ENCODE data around the gene HOXC4.

Gene HOXC4

DNA sequence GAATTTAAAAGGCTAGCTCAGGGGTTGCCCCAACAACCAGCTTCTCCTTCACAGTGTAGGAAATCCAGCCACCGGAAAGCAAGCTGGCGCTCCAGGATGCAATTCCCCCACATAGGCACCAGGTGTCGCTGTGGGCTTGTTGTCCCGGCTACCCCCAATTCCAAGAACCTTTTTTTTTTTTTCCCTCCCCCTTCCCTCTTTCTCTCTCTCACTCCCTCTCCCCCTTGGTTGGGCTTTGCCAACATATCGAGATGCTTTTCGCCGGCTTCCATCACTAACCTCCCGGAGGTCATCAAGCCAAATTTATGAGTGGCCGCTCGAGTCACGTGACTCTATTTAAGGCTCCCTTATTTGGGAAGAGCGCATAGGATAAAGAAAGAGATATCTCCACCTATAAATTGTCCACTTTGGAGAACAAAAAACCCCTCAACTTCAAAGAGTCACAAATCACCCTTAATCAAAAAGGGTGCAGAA lies 21.0 kb upstream of the HOXC4 start, which contains the start of gene HOXC5:
HOXC5 (plus strand) TSS at position 424 of the 474 bp plus-strand sequence. CDS start 73 bp downstream, outside the sequence.
- Histone ChIP-seq H3K9ac (ENCODE audit: low read depth, low read length) (no peak within 1 kb of the TSS), H3K9me3 (ENCODE audit: insufficient read depth, low read depth, low read length) (no peaks in the 10 kb centered on the region), H3K36me3 (ENCODE audit: insufficient read depth, low read length) (no peaks in the 10 kb centered on the region), H3K4me3 (ENCODE audit: low read length) (no peak within 1 kb of the TSS), H3K27ac (ENCODE audit: low read depth, low read length) (no peak within 1 kb of the TSS), H3K4me1 (ENCODE audit: insufficient read depth, low read length) (no peaks in the 10 kb centered on the region), H3K27me3 (ENCODE audit: insufficient read depth, low read length) (peaks cover 100% of the 10 kb centered on the region)
- 7% methylated on average over 12 of the region's 12 CpGs for whole genome bisulfite sequencing

DNA sequence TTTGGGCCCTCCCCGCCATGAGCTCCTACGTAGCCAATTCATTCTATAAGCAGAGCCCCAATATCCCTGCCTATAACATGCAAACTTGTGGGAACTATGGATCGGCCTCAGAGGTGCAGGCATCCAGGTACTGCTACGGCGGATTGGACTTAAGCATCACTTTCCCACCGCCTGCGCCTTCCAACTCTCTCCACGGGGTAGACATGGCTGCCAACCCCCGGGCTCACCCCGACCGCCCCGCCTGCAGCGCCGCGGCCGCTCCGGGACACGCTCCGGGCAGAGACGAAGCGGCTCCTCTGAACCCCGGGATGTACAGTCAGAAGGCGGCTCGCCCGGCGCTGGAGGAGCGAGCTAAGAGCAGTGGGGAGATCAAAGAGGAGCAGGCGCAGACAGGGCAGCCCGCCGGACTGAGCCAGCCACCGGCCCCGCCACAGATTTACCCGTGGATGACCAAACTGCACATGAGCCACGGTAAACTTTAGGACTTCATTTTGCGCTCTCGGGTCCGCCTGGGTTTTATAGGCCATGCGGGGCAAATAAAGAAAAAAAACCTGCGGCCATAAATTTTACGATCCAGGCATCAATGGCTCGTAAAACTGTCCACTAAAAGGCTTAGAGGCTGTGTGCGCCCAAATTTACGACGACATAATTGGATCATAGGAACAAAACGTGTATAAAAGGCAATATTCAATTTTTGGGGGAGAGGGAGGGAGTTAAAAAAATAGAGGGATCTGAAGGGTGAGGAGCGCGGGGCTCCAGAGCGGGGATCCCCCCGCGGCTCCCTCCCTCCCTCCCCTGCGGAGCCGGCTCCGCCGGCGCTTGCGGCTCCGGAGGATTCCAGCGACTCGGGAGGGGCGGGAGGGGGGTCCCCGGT lies 20.3 kb upstream of the HOXC4 start:
- no peak overlapping the region for H3K9ac ChIP-seq (ENCODE audit: low read depth, low read length)

DNA sequence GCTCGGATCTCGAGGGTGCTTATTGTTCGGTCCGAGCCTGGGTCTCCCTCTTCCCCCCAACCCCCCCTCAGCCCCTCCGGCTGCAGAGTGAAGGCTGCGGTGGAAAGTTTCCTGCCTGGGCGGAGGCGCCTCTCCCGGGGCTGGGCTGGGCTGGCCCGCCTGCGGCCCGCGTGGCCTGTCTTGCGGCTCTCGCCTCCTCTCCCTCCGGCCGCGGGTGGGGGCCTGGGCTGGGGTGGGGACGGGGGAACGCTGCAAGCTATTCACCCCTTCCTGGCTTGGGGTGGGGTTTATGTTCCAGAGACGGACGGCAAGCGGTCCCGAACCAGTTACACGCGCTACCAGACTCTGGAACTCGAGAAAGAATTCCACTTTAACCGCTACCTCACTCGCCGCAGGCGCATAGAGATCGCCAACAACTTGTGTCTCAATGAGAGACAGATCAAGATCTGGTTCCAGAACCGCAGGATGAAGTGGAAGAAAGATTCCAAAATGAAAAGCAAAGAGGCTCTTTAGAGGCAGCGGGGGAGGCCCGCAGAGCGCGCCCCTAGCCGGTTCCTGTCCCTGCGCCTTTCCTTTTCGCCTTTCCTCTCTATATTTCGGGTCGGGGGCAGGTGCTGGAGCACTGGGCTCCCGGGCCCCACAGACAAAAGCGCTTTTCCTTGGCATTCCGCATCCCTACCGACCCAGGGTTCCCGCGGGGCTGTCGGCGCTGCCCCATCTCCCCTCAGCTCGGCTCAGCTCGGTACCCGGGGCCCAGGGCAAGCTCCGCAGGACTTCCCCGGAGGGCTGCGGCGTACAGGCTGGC lies 19.5 kb upstream of the HOXC4 start:
- H3K9me3 ChIP-seq (ENCODE audit: insufficient read depth, low read depth, low read length): no peaks in the 10 kb centered on the region
- 3% methylated on average over 56 of the region's 57 CpGs for WGBS
- no peak overlapping the region for H3K9ac ChIP-seq (ENCODE audit: low read depth, low read length)
- H3K27me3 ChIP-seq (ENCODE audit: insufficient read depth, low read length): peaks cover 100% of the 10 kb centered on the region
- H3K4me1 ChIP-seq (ENCODE audit: insufficient read depth, low read length): no peaks in the 10 kb centered on the region
- H3K27ac ChIP-seq (ENCODE audit: low read depth, low read length): no peak overlapping the region
- H3K36me3 ChIP-seq (ENCODE audit: insufficient read depth, low read length): no peaks in the 10 kb centered on the region
- no peak overlapping the region for H3K4me3 ChIP-seq (ENCODE audit: low read length)

More for the DNA sequence above, 20.3 kb upstream of the HOXC4 start:
- Histone ChIP-seq H3K27me3 (ENCODE audit: insufficient read depth, low read length) (peaks cover 100% of the 10 kb centered on the region), H3K9me3 (ENCODE audit: insufficient read depth, low read depth, low read length) (no peaks in the 10 kb centered on the region), H3K4me1 (ENCODE audit: insufficient read depth, low read length) (no peaks in the 10 kb centered on the region), H3K4me3 (ENCODE audit: low read length) (no peak overlapping the region), H3K36me3 (ENCODE audit: insufficient read depth, low read length) (no peaks in the 10 kb centered on the region), H3K27ac (ENCODE audit: low read depth, low read length) (no peak overlapping the region)
- 4% methylated on average over 61 of the region's 61 CpGs for WGBS

DNA sequence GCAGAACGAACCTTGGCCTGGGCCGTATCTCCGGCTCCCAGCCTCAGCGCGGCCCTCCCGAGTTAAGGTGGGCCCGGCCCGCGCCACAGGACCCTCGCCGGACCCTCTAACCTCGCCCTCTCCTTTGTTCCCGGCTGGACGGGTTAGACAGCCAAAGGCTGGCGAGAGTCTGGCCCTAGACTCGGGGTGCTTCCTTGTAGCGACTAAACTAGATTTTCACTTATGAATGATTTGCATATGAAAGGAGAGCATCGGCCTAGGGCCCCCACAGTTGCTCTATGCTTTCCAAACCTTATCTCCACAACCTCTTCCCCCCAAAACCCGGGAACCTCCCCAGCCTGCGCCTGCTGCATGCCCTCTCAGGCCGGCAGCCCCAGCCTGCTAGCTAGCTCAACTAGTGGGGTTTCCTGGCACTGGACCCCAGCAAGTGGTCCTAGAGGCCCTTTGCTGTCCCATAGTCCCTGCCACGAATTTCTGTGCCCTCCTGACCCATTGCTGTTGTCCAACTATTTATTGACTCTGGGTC lies 18.8 kb upstream of the HOXC4 start:
- H3K9ac ChIP-seq (ENCODE audit: low read depth, low read length): no peak overlapping the region
- H3K4me3 ChIP-seq (ENCODE audit: low read length): no peak overlapping the region
- no peaks in the 10 kb centered on the region for H3K9me3 ChIP-seq (ENCODE audit: insufficient read depth, low read depth, low read length)
- H3K36me3 ChIP-seq (ENCODE audit: insufficient read depth, low read length): no peaks in the 10 kb centered on the region
- H3K27ac ChIP-seq (ENCODE audit: low read depth, low read length): no peak overlapping the region
- 16% methylated on average over 22 of the region's 22 CpGs for WGBS
- H3K27me3 ChIP-seq (ENCODE audit: insufficient read depth, low read length): peaks cover 100% of the 10 kb centered on the region
- no peaks in the 10 kb centered on the region for H3K4me1 ChIP-seq (ENCODE audit: insufficient read depth, low read length)

- Histone ChIP-seq H3K4me3 (ENCODE audit: low read length) (no peak overlapping the region), H3K4me1 (ENCODE audit: insufficient read depth, low read length) (no peaks in the 10 kb centered on the region), H3K27me3 (ENCODE audit: insufficient read depth, low read length) (peaks cover 100% of the 10 kb centered on the region), H3K36me3 (ENCODE audit: insufficient read depth, low read length) (no peaks in the 10 kb centered on the region), H3K27ac (ENCODE audit: low read depth, low read length) (no peak overlapping the region), H3K9me3 (ENCODE audit: insufficient read depth, low read depth, low read length) (no peaks in the 10 kb centered on the region), H3K9ac (ENCODE audit: low read depth, low read length) (no peak overlapping the region)
- 35% methylated on average over 6 of the region's 6 CpGs for WGBS
Measured at GRCh38 chr12:54035568-54036264, 17.9 kb upstream of the HOXC4 start.

GRCh38 chr12:54036620-54037359 lies 16.8 kb upstream of the HOXC4 start:
- H3K27ac ChIP-seq (ENCODE audit: low read depth, low read length): no peak overlapping the region
- H3K9ac ChIP-seq (ENCODE audit: low read depth, low read length): no peak overlapping the region

DNA sequence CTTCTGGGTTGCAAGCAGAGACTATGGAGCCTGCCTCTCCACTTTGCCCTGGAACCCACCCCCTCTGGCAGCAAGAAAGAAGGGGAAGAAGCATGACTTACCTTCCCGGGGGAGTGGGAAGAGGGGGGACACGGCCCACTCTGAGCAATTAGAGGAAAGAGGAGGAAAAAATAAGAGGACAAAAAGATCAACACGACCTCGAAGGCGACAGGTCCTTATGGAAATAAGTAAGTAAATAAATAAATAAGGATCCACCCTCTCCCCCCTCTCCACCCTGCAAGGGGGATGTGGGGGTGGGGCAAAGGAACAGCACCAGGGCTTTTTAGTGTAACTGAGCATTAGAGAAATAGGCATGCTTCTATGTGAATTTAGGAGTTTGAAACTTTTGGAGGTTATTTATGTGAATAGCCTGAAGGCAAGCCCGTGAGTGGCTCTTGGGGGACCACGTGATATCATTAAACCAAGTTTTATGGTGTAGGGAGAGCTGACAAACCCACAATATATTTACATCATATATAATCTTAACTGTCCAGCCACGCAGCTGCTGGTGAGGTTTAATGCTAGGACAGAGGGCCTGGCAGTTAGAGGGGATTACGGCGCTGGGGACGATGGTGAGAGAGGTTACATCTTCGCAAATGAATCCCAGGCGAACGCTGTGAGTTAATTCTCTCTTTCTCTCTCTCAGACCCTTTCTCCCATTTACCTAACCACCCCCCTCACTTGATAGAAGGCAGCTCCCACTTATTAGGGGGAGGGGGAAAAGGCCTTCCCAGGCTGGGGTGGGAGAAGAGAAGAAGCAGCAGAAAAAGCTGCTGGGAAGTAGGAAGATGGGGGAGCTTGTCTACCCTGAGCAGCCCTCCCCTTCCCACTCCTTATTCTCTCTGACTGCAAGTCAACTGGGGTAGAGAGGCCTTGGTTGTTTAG lies 16.0 kb upstream of the HOXC4 start:
- no peaks in the 10 kb centered on the region for H3K36me3 ChIP-seq (ENCODE audit: insufficient read depth, low read length)
- H3K9ac ChIP-seq (ENCODE audit: low read depth, low read length): no peak overlapping the region
- no peak overlapping the region for H3K27ac ChIP-seq (ENCODE audit: low read depth, low read length)
- WGBS: 26% methylated on average over 10 of the region's 14 CpGs
- no peak overlapping the region for H3K4me3 ChIP-seq (ENCODE audit: low read length)
- peaks cover 100% of the 10 kb centered on the region for H3K27me3 ChIP-seq (ENCODE audit: insufficient read depth, low read length)
- H3K4me1 ChIP-seq (ENCODE audit: insufficient read depth, low read length): no peaks in the 10 kb centered on the region
- no peaks in the 10 kb centered on the region for H3K9me3 ChIP-seq (ENCODE audit: insufficient read depth, low read depth, low read length)

More at GRCh38 chr12:54036620-54037359, 16.8 kb upstream of the HOXC4 start:
- no peaks in the 10 kb centered on the region for H3K4me1 ChIP-seq (ENCODE audit: insufficient read depth, low read length)
- H3K9me3 ChIP-seq (ENCODE audit: insufficient read depth, low read depth, low read length): no peaks in the 10 kb centered on the region
- no peaks in the 10 kb centered on the region for H3K36me3 ChIP-seq (ENCODE audit: insufficient read depth, low read length)
- peaks cover 100% of the 10 kb centered on the region for H3K27me3 ChIP-seq (ENCODE audit: insufficient read depth, low read length)
- whole genome bisulfite sequencing: 45% methylated on average over 14 of the region's 14 CpGs
- no peak overlapping the region for H3K4me3 ChIP-seq (ENCODE audit: low read length)

GRCh38 chr12:54038284-54038870 lies 15.3 kb upstream of the HOXC4 start:
- WGBS: 50% methylated on average over 5 of the region's 5 CpGs
- Histone ChIP-seq H3K4me3 (ENCODE audit: low read length) (no peak overlapping the region), H3K36me3 (ENCODE audit: insufficient read depth, low read length) (no peaks in the 10 kb centered on the region), H3K4me1 (ENCODE audit: insufficient read depth, low read length) (no peaks in the 10 kb centered on the region), H3K9me3 (ENCODE audit: insufficient read depth, low read depth, low read length) (no peaks in the 10 kb centered on the region), H3K27me3 (ENCODE audit: insufficient read depth, low read length) (peaks cover 100% of the 10 kb centered on the region), H3K9ac (ENCODE audit: low read depth, low read length) (no peak overlapping the region), H3K27ac (ENCODE audit: low read depth, low read length) (no peak overlapping the region)

DNA sequence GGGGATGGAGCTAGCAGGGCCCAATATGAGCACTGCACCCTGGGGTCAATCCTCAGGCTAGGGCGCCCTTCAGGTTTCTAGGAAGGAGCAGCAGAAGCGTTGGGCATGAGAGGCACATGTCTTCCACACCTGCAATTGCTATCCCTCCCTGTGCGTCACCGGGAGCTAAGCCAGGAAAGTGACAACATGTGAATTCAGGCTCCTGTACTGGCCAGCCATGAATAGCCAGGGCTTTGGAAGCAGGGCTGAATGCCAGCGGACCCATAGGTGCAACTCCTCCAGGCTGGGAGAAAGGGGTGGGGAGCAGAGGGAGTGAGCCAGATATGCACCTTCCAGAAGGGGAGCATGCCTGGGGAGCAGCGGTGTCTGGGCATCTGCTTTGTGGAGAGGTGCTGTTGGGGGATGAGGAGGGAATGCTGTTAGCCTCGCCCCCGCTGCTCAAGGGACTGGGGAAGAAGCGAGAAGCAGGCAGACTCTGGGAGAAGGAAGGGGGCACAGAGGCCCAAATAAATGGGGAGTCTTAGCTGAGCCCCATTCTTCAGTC lies 14.7 kb upstream of the HOXC4 start:
- Histone ChIP-seq H3K27me3 (ENCODE audit: insufficient read depth, low read length) (peaks cover 100% of the 10 kb centered on the region), H3K4me1 (ENCODE audit: insufficient read depth, low read length) (no peaks in the 10 kb centered on the region)

More for the DNA sequence above, 14.7 kb upstream of the HOXC4 start:
- WGBS: 21% methylated on average over 9 of the region's 9 CpGs
- Histone ChIP-seq H3K9me3 (ENCODE audit: insufficient read depth, low read depth, low read length) (no peaks in the 10 kb centered on the region), H3K9ac (ENCODE audit: low read depth, low read length) (no peak overlapping the region), H3K36me3 (ENCODE audit: insufficient read depth, low read length) (no peaks in the 10 kb centered on the region), H3K4me3 (ENCODE audit: low read length) (no peak overlapping the region), H3K27ac (ENCODE audit: low read depth, low read length) (no peak overlapping the region)
